ENCODE results near the gene CCDC57.

CCDC57 gene

GRCh38 chr17:82124101-82124500, 88.5 kb downstream of the CCDC57 start:
- H3K27ac ChIP-seq (ENCODE audit: low read depth, low read length) = no peak overlapping the region
- no peak overlapping the region for H3K9ac ChIP-seq (ENCODE audit: low read length)
- H3K4me2 ChIP-seq (ENCODE audit: low read depth, low read length, poor library complexity, severe bottlenecking) = no peak overlapping the region
- no peak for TF ChIP-seq EZH2phosphoT487 (conservative IDR thresholded peaks at IDR 0.05; ENCODE audit: low read length)
- TF ChIP-seq, protein P1, sequence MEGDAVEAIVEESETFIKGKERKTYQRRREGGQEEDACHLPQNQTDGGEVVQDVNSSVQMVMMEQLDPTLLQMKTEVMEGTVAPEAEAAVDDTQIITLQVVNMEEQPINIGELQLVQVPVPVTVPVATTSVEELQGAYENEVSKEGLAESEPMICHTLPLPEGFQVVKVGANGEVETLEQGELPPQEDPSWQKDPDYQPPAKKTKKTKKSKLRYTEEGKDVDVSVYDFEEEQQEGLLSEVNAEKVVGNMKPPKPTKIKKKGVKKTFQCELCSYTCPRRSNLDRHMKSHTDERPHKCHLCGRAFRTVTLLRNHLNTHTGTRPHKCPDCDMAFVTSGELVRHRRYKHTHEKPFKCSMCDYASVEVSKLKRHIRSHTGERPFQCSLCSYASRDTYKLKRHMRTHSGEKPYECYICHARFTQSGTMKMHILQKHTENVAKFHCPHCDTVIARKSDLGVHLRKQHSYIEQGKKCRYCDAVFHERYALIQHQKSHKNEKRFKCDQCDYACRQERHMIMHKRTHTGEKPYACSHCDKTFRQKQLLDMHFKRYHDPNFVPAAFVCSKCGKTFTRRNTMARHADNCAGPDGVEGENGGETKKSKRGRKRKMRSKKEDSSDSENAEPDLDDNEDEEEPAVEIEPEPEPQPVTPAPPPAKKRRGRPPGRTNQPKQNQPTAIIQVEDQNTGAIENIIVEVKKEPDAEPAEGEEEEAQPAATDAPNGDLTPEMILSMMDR (IDR thresholded peaks at IDR 0.05; ENCODE audit: insufficient read depth, low read length, poor library complexity, severe bottlenecking) = no peak
- no peaks in the 10 kb centered on the region for H3K9me3 ChIP-seq (ENCODE audit: insufficient read depth, low read length)
- no peak overlapping the region for H3K4me3 ChIP-seq (ENCODE audit: insufficient read depth, low read length, poor library complexity, severe bottlenecking)
- H2AFZ ChIP-seq (ENCODE audit: low read depth, low read length, severe bottlenecking) = no peak overlapping the region
- H3K27me3 ChIP-seq (ENCODE audit: low read length) = no peaks in the 10 kb centered on the region
- no peaks in the 10 kb centered on the region for H3K9me2 ChIP-seq (replicated peaks; ENCODE audit: insufficient read depth, low read length)
- no peaks in the 10 kb centered on the region for H4K20me1 ChIP-seq (ENCODE audit: low read depth, low read length)
- H3F3A ChIP-seq (ENCODE audit: insufficient read depth) = no peaks in the 10 kb centered on the region
- no peaks in the 10 kb centered on the region for H3K79me2 ChIP-seq (ENCODE audit: insufficient read depth, low read length)
- H3K36me3 ChIP-seq (ENCODE audit: low read length) = no peaks in the 10 kb centered on the region

DNA sequence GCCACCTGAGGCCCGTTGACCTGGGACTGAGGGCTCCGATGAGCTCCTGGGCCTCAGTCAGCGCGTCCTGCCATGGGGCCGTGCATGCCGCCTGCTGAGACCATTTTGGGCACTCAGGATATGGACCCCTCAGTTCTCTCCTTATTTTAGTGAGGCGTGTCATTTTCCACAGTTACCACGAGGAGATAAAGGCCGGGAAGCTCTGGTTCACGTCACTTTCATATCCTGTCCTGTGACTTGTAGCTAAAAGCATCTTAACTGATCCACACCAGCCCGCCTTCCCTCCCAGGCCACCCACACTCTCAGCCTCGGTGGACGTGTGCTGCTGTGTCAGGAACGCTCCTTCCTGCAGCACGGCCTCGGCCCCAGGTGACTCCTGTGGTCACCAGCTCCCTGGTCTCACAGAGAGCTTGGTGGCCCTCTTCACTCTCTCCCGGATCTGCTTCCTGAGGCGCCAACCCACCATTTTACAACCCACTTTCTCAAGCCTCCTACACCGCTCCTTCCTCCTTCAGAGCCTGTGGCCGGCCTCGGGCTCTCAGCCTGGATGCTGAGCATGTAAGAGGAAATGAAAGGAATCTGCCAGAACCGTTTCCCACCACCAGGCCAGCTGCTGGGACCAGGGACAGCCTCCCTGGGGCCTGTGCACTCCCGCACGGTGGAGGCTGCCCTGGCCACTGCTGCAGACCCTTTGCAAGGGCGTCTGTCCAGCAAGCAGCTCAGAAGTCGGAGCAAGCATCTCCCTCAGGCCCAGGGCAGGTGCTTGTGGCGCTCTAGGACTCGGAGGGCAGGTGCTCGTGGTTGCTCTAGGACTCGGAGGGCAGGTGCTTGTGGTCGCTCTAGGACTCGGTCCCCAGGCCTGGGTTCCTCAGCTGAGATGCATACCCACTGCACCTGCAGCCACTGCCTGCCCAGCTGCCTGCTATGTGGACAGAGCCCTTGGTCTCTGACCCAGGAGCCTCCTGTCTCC, 90.7 kb downstream of the CCDC57 start:
- H3K79me2 ChIP-seq (ENCODE audit: insufficient read depth, low read length) = no peaks in the 10 kb centered on the region
- H3K27ac ChIP-seq (ENCODE audit: low read depth, low read length) = no peak overlapping the region
- TF ChIP-seq, protein P1 (IDR thresholded peaks at IDR 0.05; ENCODE audit: insufficient read depth, low read length, poor library complexity, severe bottlenecking) = no peak
- TF ChIP-seq EZH2phosphoT487 (conservative IDR thresholded peaks at IDR 0.05; ENCODE audit: low read length) = no peak

DNA sequence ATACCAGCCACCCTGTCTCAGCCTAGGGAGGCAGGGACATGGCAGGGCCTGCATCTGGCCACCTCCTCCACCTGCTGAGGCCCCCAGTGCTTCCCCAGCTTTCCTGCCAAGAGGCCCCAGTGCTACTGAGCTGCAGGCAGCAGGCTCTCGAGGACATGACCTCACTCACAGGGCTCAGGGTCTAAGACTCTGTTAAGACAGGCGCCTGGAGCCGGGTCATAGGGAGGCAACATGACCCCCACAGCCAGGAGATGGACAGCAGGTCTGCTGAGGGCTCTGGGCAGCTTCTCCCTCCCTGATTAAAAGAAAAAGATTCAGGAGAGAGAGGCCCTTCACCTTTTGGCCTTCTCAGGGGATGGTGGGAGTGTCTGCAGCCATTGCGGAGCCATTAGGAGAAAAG, 91.4 kb downstream of the CCDC57 start:
- Histone ChIP-seq H4K20me1 (ENCODE audit: low read depth, low read length) (no peaks in the 10 kb centered on the region), H3K9ac (ENCODE audit: low read length) (no peak overlapping the region), H2AFZ (ENCODE audit: low read depth, low read length, severe bottlenecking) (no peak overlapping the region), H3K9me3 (ENCODE audit: insufficient read depth, low read length) (no peaks in the 10 kb centered on the region), H3F3A (ENCODE audit: insufficient read depth) (no peaks in the 10 kb centered on the region), H3K36me3 (ENCODE audit: low read length) (no peaks in the 10 kb centered on the region), H3K9me2 (replicated peaks; ENCODE audit: insufficient read depth, low read length) (no peaks in the 10 kb centered on the region), H3K4me3 (ENCODE audit: insufficient read depth, low read length, poor library complexity, severe bottlenecking) (no peak overlapping the region), H3K27me3 (ENCODE audit: low read length) (no peaks in the 10 kb centered on the region), H3K79me2 (ENCODE audit: insufficient read depth, low read length) (no peaks in the 10 kb centered on the region), H3K27ac (ENCODE audit: low read depth, low read length) (no peak overlapping the region), H3K4me2 (ENCODE audit: low read depth, low read length, poor library complexity, severe bottlenecking) (no peak overlapping the region)
- TF ChIP-seq, protein P1 (IDR thresholded peaks at IDR 0.05; ENCODE audit: insufficient read depth, low read length, poor library complexity, severe bottlenecking) = no peak
- no peak for TF ChIP-seq EZH2phosphoT487 (conservative IDR thresholded peaks at IDR 0.05; ENCODE audit: low read length)

More for the DNA sequence above, 90.7 kb downstream of the CCDC57 start:
- no peaks in the 10 kb centered on the region for H3K9me2 ChIP-seq (replicated peaks; ENCODE audit: insufficient read depth, low read length)
- no peaks in the 10 kb centered on the region for H3K36me3 ChIP-seq (ENCODE audit: low read length)
- no peak overlapping the region for H2AFZ ChIP-seq (ENCODE audit: low read depth, low read length, severe bottlenecking)
- H3F3A ChIP-seq (ENCODE audit: insufficient read depth) = no peaks in the 10 kb centered on the region
- no peaks in the 10 kb centered on the region for H4K20me1 ChIP-seq (ENCODE audit: low read depth, low read length)
- no peaks in the 10 kb centered on the region for H3K27me3 ChIP-seq (ENCODE audit: low read length)
- no peaks in the 10 kb centered on the region for H3K9me3 ChIP-seq (ENCODE audit: insufficient read depth, low read length)
- H3K4me2 ChIP-seq (ENCODE audit: low read depth, low read length, poor library complexity, severe bottlenecking) = no peak overlapping the region
- no peak overlapping the region for H3K9ac ChIP-seq (ENCODE audit: low read length)
- no peak overlapping the region for H3K4me3 ChIP-seq (ENCODE audit: insufficient read depth, low read length, poor library complexity, severe bottlenecking)

Measured in SU-DHL-6 (cell line).